HCT116 (cell line): ENCODE measurements around the gene HACD1. TPM values are rescaled to one million over a fixed set of nuclear protein-coding genes. Genes with fewer than 3 reads are reported as not detected.

ENCODE experiments used
- ATAC-seq: fragments of 200-7000 bp; cut with Tn5 transposase; 2 replicates; pipeline ENCODE4 v1.9.1; 2020; ENCODE audit warnings: mild to moderate bottlenecking, moderate library complexity
- BruUV-seq: library from RNA; stranded (reverse); fragments of 400-500 nt; replicated peaks from 2 replicates; lab custom pipeline; 2021; lab: Mats Ljungman, UMichigan
- CTCF ChIA-PET: fragments of 300-600 bp; sonication (Branson Sonifier 250); formaldehyde crosslinking; loops from one replicate; lab custom pipeline; 2021; ENCODE audit warnings: antibody characterized with exemption; lab: Charles Lee
- POLR2A ChIA-PET: fragments of 300-600, 350-600 bp; sonication (Branson Sonifier 250); formaldehyde crosslinking; loops from one replicate; lab custom pipeline; 2021; ENCODE audit warnings: antibody characterized with exemption; lab: Charles Lee
- RAD21 ChIA-PET, 2 experiments: fragments of 300-600 bp; sonication (Branson Sonifier 250); formaldehyde crosslinking; loops; one replicate each; lab custom pipeline; 2023; ENCODE audit warnings: low total read pairs in 2 of 2; ENCODE audit not compliant: uncharacterized antibody in 2 of 2, unreplicated experiment in 2 of 2, low non-redundant PET in 1 of 2; lab: Charles Lee
- DNase-seq: peaks from one replicate; pipeline ENCODE4 v3.0.0-alpha.2; 2010; ENCODE audit warnings: low read depth, low spot score
- H2AFZ ChIP-seq: fragments of 200-600 bp; shearing (Covaris generic), sonication (generic); 2 replicates; pipeline ENCODE4 v1.6.1; 2017; ENCODE audit warnings: low read depth, mixed run types, mixed read lengths, antibody characterized with exemption, low read length; ENCODE audit not compliant: poor library complexity, severe bottlenecking
- H3K27ac ChIP-seq: 2 replicates; pipeline ENCODE4 v1.5.1; 2012; ENCODE audit warnings: low read depth, low read length
- H3K27me3 ChIP-seq: fragments of 200-600 bp; sonication (generic); 2 replicates; pipeline ENCODE4 v1.6.1; 2016; ENCODE audit warnings: mixed run types, low read length, mixed read lengths; ENCODE audit not compliant: insufficient read depth
- H3K36me3 ChIP-seq, 2 experiments: fragments of 200-500 bp in 1 of 2; fragments of 200-600 bp in 1 of 2; sonication (Bioruptor generic) in 1 of 2; sonication (generic) in 1 of 2; 2 replicates each; pipeline versions ENCODE4 v1.5.1 to v1.6.1; 2014 to 2016; ENCODE audit warnings: low read length in 2 of 2, inconsistent platforms in 1 of 2, mixed read lengths in 1 of 2, mixed run types in 1 of 2; ENCODE audit not compliant: insufficient read depth in 2 of 2, control insufficient read depth in 1 of 2
- H3K4me1 ChIP-seq, 2 experiments: fragments of 200-600 bp in 1 of 2; sonication (generic) in 1 of 2; 2 replicates each; pipeline versions ENCODE4 v1.5.1 to v1.6.1; 2012 to 2017; ENCODE audit warnings: low read length in 2 of 2, inconsistent platforms in 1 of 2, mild to moderate bottlenecking in 1 of 2, mixed read lengths in 1 of 2, mixed run types in 1 of 2, moderate library complexity in 1 of 2; ENCODE audit not compliant: insufficient read depth in 2 of 2, control insufficient read depth in 1 of 2
- H3K4me2 ChIP-seq: fragments of 200-600 bp; sonication (generic); 2 replicates; pipeline ENCODE4 v1.6.1; 2017; ENCODE audit warnings: mixed run types, low read length, mixed read lengths
- H3K4me3 ChIP-seq, 2 experiments: fragments of 200-600 bp in 1 of 2; sonication (generic) in 1 of 2; replicated peaks in 1 of 2; 2 replicates each; pipeline ENCODE4 v1.5.1; 2011 to 2016; ENCODE audit warnings: low read length in 2 of 2, control low read depth in 1 of 2, low read depth in 1 of 2, mild to moderate bottlenecking in 1 of 2, mixed read lengths in 1 of 2, mixed run types in 1 of 2
- H3K79me2 ChIP-seq: fragments of 200-600 bp; sonication (generic); 2 replicates; pipeline ENCODE4 v1.6.1; 2017; ENCODE audit warnings: mild to moderate bottlenecking, mixed run types, low read length, moderate library complexity, mixed read lengths; ENCODE audit not compliant: insufficient read depth
- H3K9ac ChIP-seq: fragments of 200-600 bp; sonication (generic); 2 replicates; pipeline ENCODE4 v1.6.1; 2016; ENCODE audit warnings: low read length, mixed read lengths
- H3K9me2 ChIP-seq: fragments of 200-600 bp; sonication (generic), shearing (Covaris generic); 2 replicates; pipeline ENCODE4 v1.6.1; 2017; ENCODE audit warnings: mixed run types, mild to moderate bottlenecking, moderate library complexity; ENCODE audit not compliant: insufficient read depth
- H3K9me3 ChIP-seq, 2 experiments: fragments of 200-500 bp in 1 of 2; fragments of 200-600 bp in 1 of 2; sonication (Bioruptor generic) in 1 of 2; sonication (generic) in 1 of 2; 2 replicates each; pipeline ENCODE4 v1.6.1; 2014 to 2017; ENCODE audit warnings: low read length in 2 of 2, mixed read lengths in 2 of 2, inconsistent platforms in 1 of 2, low read depth in 1 of 2, mild to moderate bottlenecking in 1 of 2, mixed run types in 1 of 2, moderate library complexity in 1 of 2; ENCODE audit not compliant: control insufficient read depth in 1 of 2, insufficient read depth in 1 of 2
- H4K20me1 ChIP-seq: fragments of 200-600 bp; sonication (generic), shearing (Covaris generic); 2 replicates; pipeline ENCODE4 v1.6.1; 2017; ENCODE audit warnings: mixed run types, mild to moderate bottlenecking, moderate library complexity; ENCODE audit not compliant: insufficient read depth
- CEBPB ChIP-seq: IDR thresholded peaks from 2 replicates; pipeline ENCODE4 v1.6.1; 2012; ENCODE audit warnings: low read depth
- EZH2phosphoT487 ChIP-seq: fragments of 200-600 bp; IDR thresholded peaks from 2 replicates; pipeline ENCODE4 v1.6.1; 2018; ENCODE audit warnings: antibody characterized with exemption, borderline replicate concordance
- JUND ChIP-seq: IDR thresholded peaks from 2 replicates; pipeline ENCODE4 v1.6.1; 2012
- POLR2AphosphoS5 ChIP-seq: IDR thresholded peaks from 2 replicates; pipeline ENCODE4 v1.6.1; 2011; ENCODE audit warnings: mild to moderate bottlenecking, low read depth, low read length, moderate library complexity
- SIN3A ChIP-seq: IDR thresholded peaks from 2 replicates; pipeline ENCODE4 v1.6.1; 2012; ENCODE audit warnings: low read depth
- SP1 ChIP-seq: IDR thresholded peaks from 2 replicates; pipeline ENCODE4 v1.6.1; 2012; ENCODE audit warnings: low read depth
- ZBTB33 ChIP-seq: IDR thresholded peaks from 2 replicates; pipeline ENCODE4 v1.6.1; 2011; ENCODE audit warnings: mild to moderate bottlenecking, low read length, moderate library complexity; ENCODE audit not compliant: insufficient replicate concordance; ENCODE audit errors: extremely low read depth
- ZFX ChIP-seq: fragments of 450-650 bp; IDR thresholded peaks from 2 replicates; pipeline ENCODE4 v1.6.1; 2017
- intact Hi-C: fragments of 100-400 bp; cut with micrococcal nuclease; formaldehyde crosslinking; loops from 2 replicates; pipeline ENCODE4 v1.10.0; 2022
- total RNA-seq: library from RNA; stranded (reverse); gene quantifications from one replicate; pipeline ENCODE4 v1.2.1, GENCODE V29; 2021; ENCODE audit not compliant: unreplicated experiment
- TF ChIP-seq, protein P1 (sequence below), 3 experiments: fragments of 200-600 bp in 1 of 3; sonication (generic) in 1 of 3; IDR thresholded peaks in 2 of 3; conservative IDR thresholded peaks in 1 of 3; 2 replicates each; pipeline ENCODE4 v1.5.1; 2012 to 2017; ENCODE audit warnings: low read depth in 2 of 3, low read length in 2 of 3, antibody characterized with exemption in 1 of 3, borderline replicate concordance in 1 of 3, control low read depth in 1 of 3, mild to moderate bottlenecking in 1 of 3, mixed read lengths in 1 of 3, mixed run types in 1 of 3, moderate library complexity in 1 of 3; ENCODE audit not compliant: insufficient read depth in 1 of 3
- TF ChIP-seq, protein P2 (sequence below): IDR thresholded peaks from 2 replicates; pipeline ENCODE4 v1.6.1; 2012

HACD1 gene
- total RNA-seq, 1 experiment from 2014 or later, result 21.6 TPM

DNA sequence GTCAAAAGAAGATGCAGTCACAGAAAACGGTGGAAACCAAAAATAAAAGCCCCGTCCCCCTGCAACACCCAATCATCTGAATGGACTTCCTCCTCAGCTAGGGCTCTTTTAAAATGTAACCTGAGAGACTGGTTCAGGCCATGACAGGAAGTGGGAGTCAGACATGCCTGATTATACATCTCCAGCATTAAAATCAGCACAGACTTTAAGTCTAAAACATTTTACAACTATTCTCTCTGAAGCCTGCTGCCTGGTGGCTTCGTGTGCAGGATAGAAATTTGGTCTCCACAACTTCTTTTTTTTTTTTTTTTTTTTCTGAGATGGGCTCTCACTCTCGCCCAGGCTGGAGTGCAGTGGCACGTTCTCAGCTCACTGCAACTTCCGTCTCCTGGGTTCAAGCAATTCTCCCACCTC lies 30.3 kb downstream of the HACD1 start:
- intact Hi-C loops, result no loop called here
- H3K9ac ChIP-seq, result no peak overlapping the region
- ChIA-PET RAD21 (no interaction called here), CTCF (no interaction called here), POLR2A (no interaction called here)
- TF ChIP-seq SIN3A (no peak), EZH2phosphoT487 (no peak), POLR2AphosphoS5 (no peak), ZFX (no peak), JUND (no peak), ZBTB33 (no peak), CEBPB (no peak), SP1 (no peak)
- TF ChIP-seq, protein P1, sequence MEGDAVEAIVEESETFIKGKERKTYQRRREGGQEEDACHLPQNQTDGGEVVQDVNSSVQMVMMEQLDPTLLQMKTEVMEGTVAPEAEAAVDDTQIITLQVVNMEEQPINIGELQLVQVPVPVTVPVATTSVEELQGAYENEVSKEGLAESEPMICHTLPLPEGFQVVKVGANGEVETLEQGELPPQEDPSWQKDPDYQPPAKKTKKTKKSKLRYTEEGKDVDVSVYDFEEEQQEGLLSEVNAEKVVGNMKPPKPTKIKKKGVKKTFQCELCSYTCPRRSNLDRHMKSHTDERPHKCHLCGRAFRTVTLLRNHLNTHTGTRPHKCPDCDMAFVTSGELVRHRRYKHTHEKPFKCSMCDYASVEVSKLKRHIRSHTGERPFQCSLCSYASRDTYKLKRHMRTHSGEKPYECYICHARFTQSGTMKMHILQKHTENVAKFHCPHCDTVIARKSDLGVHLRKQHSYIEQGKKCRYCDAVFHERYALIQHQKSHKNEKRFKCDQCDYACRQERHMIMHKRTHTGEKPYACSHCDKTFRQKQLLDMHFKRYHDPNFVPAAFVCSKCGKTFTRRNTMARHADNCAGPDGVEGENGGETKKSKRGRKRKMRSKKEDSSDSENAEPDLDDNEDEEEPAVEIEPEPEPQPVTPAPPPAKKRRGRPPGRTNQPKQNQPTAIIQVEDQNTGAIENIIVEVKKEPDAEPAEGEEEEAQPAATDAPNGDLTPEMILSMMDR (IDR thresholded peaks at IDR 0.05 in 2 of 3, conservative IDR thresholded peaks at IDR 0.05 in 1 of 3; ENCODE audit: borderline replicate concordance in 1 of 3, insufficient read depth in 1 of 3, low read depth in 2 of 3, low read length in 2 of 3), result no peak
- TF ChIP-seq, protein P2, sequence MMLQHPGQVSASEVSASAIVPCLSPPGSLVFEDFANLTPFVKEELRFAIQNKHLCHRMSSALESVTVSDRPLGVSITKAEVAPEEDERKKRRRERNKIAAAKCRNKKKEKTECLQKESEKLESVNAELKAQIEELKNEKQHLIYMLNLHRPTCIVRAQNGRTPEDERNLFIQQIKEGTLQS, result no peak
- H3K36me3 ChIP-seq, result no peaks in the 10 kb centered on the region
- H2AFZ ChIP-seq, result no peak overlapping the region
- no peaks in the 10 kb centered on the region for H3K9me2 ChIP-seq
- no peak overlapping the region for H3K27ac ChIP-seq
- no peaks in the 10 kb centered on the region for H3K27me3 ChIP-seq
- DNase-seq (no peak), ATAC-seq (no peak)
- peaks cover 0 to 7% of the 10 kb centered on the region in 2 experiments; a peak in 3 of 4 replicates for H3K4me1 ChIP-seq
- peak overlapping the region; percentile 1; the same call in 1 of the 2 replicates for H3K4me2 ChIP-seq
- no peaks in the 10 kb centered on the region for H4K20me1 ChIP-seq
- no TSS peak for BruUV-seq
- no peak overlapping the region for H3K4me3 ChIP-seq
- H3K79me2 ChIP-seq, result no peaks in the 10 kb centered on the region
- H3K9me3 ChIP-seq, result no peaks in the 10 kb centered on the region
